K562 (cell line): ENCODE results near the gene UMAD1. TPM values are rescaled to one million over a fixed set of nuclear protein-coding genes. Genes with fewer than 3 reads are reported as not detected.

Source experiments
- CBX1 ChIP-seq: sonication (generic); IDR thresholded peaks from 2 replicates; pipeline ENCODE4 v1.6.1; 2016; ENCODE audit warnings: antibody characterized with exemption, low read depth, mild to moderate bottlenecking
- JUND ChIP-seq, 2 experiments: IDR thresholded peaks; 2 replicates in 1 of 2; 3 replicates in 1 of 2; pipeline ENCODE4 v1.6.1; 2011; ENCODE audit warnings: borderline replicate concordance in 2 of 2, low read depth in 2 of 2, low read length in 2 of 2, improper control_type of control experiment in 1 of 2, missing biosample characterization in 1 of 2, missing genetic modification characterization in 1 of 2, missing genetic modification reagents in 1 of 2
- KLF10 ChIP-seq: fragments of 250-450 bp; sonication (Bioruptor Pico); IDR thresholded peaks from 2 replicates; pipeline ENCODE4 v1.6.1; 2021; ENCODE audit warnings: matching md5 sums
- NFIX ChIP-seq: fragments of 250-450 bp; sonication (Bioruptor Pico); IDR thresholded peaks from 2 replicates; pipeline ENCODE4 v1.4.0; 2020; ENCODE audit warnings: low read depth, mild to moderate bottlenecking, moderate library complexity
- NR2C2 ChIP-seq, 2 experiments: fragments of 200-800 bp in 1 of 2; sonication (Bioruptor generic) in 1 of 2; sonication (generic) in 1 of 2; formaldehyde crosslinking in 1 of 2; IDR thresholded peaks; 2 replicates each; pipeline versions ENCODE4 v1.6.1 to v1.8.0; 2016 to 2022; ENCODE audit warnings: mild to moderate bottlenecking in 1 of 2, missing compliant biosample characterization in 1 of 2, missing genetic modification characterization in 1 of 2, missing genetic modification reagents in 1 of 2
- RAD21 ChIP-seq, 2 experiments: fragments of 250-450 bp in 1 of 2; fragments of 450-650 bp in 1 of 2; sonication (Bioruptor Pico) in 1 of 2; formaldehyde crosslinking in 1 of 2; IDR thresholded peaks in 1 of 2; conservative IDR thresholded peaks in 1 of 2; 2 replicates each; pipeline versions ENCODE4 v1.4.0 to v1.8.0; 2020 to 2022; ENCODE audit warnings: mild to moderate bottlenecking in 2 of 2, moderate library complexity in 1 of 2
- RREB1 ChIP-seq: fragments of 250-450 bp; sonication (Bioruptor Pico); IDR thresholded peaks from 2 replicates; pipeline ENCODE4 v1.4.0; 2020
- SAFB ChIP-seq: fragments of 200-400 bp; formaldehyde crosslinking; IDR thresholded peaks from 2 replicates; pipeline ENCODE4 v1.6.1; 2017; ENCODE audit warnings: low read depth, low read length, borderline replicate concordance
- SRF ChIP-seq, 2 experiments: fragments of 250-450, 450-650 bp in 1 of 2; sonication (Bioruptor Pico) in 1 of 2; sonication (generic) in 1 of 2; formaldehyde crosslinking; IDR thresholded peaks; 2 replicates each; pipeline versions ENCODE4 v1.5.0 to v1.5.1; 2020 to 2022; ENCODE audit warnings: mild to moderate bottlenecking in 1 of 2, missing genetic modification reagents in 1 of 2
- ZNF134 ChIP-seq: fragments of 250-450 bp; sonication (Bioruptor Pico); conservative IDR thresholded peaks from 2 replicates; pipeline ENCODE4 v1.4.0; 2020
- ZNF644 ChIP-seq: fragments of 200-800 bp; sonication (Bioruptor generic); IDR thresholded peaks from 2 replicates; pipeline ENCODE4 v1.6.1; 2016; ENCODE audit warnings: low read depth, missing genetic modification characterization, missing compliant biosample characterization
- polyA plus RNA-seq, 8 experiments: library from polyadenylated mRNA; depleted of rRNA in 4 of 8; stranded (reverse) in 5 of 8; unstranded in 3 of 8; fragments of >200 nt; fragmentation: Nextera tagmentation in 2 of 8; fragmentation: Illumina TruSeq in 1 of 8; extraction: Ambion mirVana in 2 of 8; extraction: Trizol in 1 of 8; gene quantifications; 2 replicates each; pipeline versions ENCODE4 v1.2.1 to v1.2.3, GENCODE V29; 2011 to 2014; ENCODE audit warnings: inconsistent platforms in 1 of 8, missing spikeins in 1 of 8
- total RNA-seq, 7 experiments: library from RNA; depleted of rRNA in 6 of 7; stranded (reverse); fragments of >200 nt in 6 of 7; fragmentation: Illumina TruSeq in 2 of 7; extraction: Trizol in 2 of 7; gene quantifications; 2 replicates each; pipeline versions ENCODE4 v1.2.1 to v1.2.3, GENCODE V29; 2011 to 2021; ENCODE audit warnings: low replicate concordance in 1 of 7
- TF ChIP-seq, protein P1 (sequence below): fragments of 250-450 bp; sonication (Bioruptor Pico); IDR thresholded peaks from 2 replicates; pipeline ENCODE4 v1.5.0; 2021; ENCODE audit warnings: mild to moderate bottlenecking, borderline replicate concordance
- TF ChIP-seq, protein P2 (sequence below): sonication (generic); formaldehyde crosslinking; IDR thresholded peaks from 2 replicates; pipeline ENCODE4 v1.8.0; 2022; ENCODE audit warnings: mild to moderate bottlenecking, missing genetic modification reagents
- TF ChIP-seq, protein P3 (sequence below): fragments of 450-650 bp; IDR thresholded peaks from 2 replicates; pipeline ENCODE4 v1.6.1; 2016

UMAD1 gene
- total and polyA plus RNA-seq, 9 of the 15 experiments (the other 6 are each of a cell fraction or from before 2014, with no cell fraction given) = 9.0 to 26.7 (median 13.3) TPM

- TF ChIP-seq, protein P1, sequence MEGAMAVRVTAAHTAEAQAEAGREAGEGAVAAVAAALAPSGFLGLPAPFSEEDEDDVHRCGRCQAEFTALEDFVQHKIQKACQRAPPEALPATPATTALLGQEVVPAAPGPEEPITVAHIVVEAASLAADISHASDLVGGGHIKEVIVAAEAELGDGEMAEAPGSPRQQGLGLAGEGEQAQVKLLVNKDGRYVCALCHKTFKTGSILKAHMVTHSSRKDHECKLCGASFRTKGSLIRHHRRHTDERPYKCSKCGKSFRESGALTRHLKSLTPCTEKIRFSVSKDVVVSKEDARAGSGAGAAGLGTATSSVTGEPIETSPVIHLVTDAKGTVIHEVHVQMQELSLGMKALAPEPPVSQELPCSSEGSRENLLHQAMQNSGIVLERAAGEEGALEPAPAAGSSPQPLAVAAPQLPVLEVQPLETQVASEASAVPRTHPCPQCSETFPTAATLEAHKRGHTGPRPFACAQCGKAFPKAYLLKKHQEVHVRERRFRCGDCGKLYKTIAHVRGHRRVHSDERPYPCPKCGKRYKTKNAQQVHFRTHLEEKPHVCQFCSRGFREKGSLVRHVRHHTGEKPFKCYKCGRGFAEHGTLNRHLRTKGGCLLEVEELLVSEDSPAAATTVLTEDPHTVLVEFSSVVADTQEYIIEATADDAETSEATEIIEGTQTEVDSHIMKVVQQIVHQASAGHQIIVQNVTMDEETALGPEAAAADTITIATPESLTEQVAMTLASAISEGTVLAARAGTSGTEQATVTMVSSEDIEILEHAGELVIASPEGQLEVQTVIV = no peak
- 0 out of 2 replicates have a peak, but pooled peaks have one; percentile 14 for TF ChIP-seq JUND (IDR thresholded peaks at IDR 0.05; ENCODE audit: borderline replicate concordance, low read depth, low read length)
- no peak for TF ChIP-seq JUND (tag; IDR thresholded peaks at IDR 0.05; ENCODE audit: borderline replicate concordance, low read depth, low read length)
- TF ChIP-seq KLF10 (CRISPR knock-in tag) = no peak
- no peak for TF ChIP-seq ZNF134 (CRISPR knock-in tag)
- no peak for TF ChIP-seq SAFB
- no peak for TF ChIP-seq NR2C2 (CRISPR knock-in tag; IDR thresholded peaks at IDR 0.05)
- TF ChIP-seq NR2C2 (tag; IDR thresholded peaks at IDR 0.05) = no peak
- TF ChIP-seq, protein P2, sequence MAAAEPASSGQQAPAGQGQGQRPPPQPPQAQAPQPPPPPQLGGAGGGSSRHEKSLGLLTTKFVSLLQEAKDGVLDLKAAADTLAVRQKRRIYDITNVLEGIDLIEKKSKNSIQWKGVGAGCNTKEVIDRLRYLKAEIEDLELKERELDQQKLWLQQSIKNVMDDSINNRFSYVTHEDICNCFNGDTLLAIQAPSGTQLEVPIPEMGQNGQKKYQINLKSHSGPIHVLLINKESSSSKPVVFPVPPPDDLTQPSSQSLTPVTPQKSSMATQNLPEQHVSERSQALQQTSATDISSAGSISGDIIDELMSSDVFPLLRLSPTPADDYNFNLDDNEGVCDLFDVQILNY (CRISPR knock-in tag) = no peak
- TF ChIP-seq CBX1 = no peak
- no peak for TF ChIP-seq ZNF644 (tag)
- no peak for TF ChIP-seq NFIX
- TF ChIP-seq SRF (CRISPR knock-in tag; IDR thresholded peaks at IDR 0.05) = no peak
- TF ChIP-seq, protein P3, sequence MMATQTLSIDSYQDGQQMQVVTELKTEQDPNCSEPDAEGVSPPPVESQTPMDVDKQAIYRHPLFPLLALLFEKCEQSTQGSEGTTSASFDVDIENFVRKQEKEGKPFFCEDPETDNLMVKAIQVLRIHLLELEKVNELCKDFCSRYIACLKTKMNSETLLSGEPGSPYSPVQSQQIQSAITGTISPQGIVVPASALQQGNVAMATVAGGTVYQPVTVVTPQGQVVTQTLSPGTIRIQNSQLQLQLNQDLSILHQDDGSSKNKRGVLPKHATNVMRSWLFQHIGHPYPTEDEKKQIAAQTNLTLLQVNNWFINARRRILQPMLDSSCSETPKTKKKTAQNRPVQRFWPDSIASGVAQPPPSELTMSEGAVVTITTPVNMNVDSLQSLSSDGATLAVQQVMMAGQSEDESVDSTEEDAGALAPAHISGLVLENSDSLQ = peak; percentile 19; the same call in 1 of the 2 replicates
- no peak for TF ChIP-seq RREB1 (CRISPR knock-in tag)
- peak in 1 of 2 experiments; percentile 46; a peak in 2 of 4 replicates for TF ChIP-seq RAD21 (CRISPR knock-in tag; conservative IDR thresholded peaks at IDR 0.05 in 1 of 2, IDR thresholded peaks at IDR 0.05 in 1 of 2)
Measured at GRCh38 chr7:7889791-7890568, 249.4 kb downstream of the UMAD1 start (continued).
